WTC11 (cell line): Measurements from ENCODE around the gene PPARD. TPM values are rescaled to one million over a fixed set of nuclear protein-coding genes. Genes with fewer than 3 reads are reported as not detected.

Source experiments
- ATAC-seq: fragments of 200-7000 bp; cut with Tn5 transposase; 2 replicates; pipeline ENCODE4 v1.10.0; 2021; ENCODE audit warnings: mild to moderate bottlenecking, moderate library complexity
- CTCF ChIA-PET: fragments of 300-600 bp; sonication (Branson Sonifier 250); formaldehyde crosslinking; loops from one replicate; lab custom pipeline; 2021; ENCODE audit warnings: antibody characterized with exemption; lab: Charles Lee
- POLR2A ChIA-PET: fragments of 350-600 bp; sonication (Branson Sonifier 250); formaldehyde crosslinking; loops from one replicate; lab custom pipeline; 2021; ENCODE audit warnings: antibody characterized with exemption; lab: Charles Lee
- DNase-seq: peaks from one replicate; pipeline ENCODE4 v3.0.0; 2021; ENCODE audit warnings: low spot score
- H3K27ac Mint-ChIP-seq: 2 replicates; pipeline ENCODE4 v1.8.0; 2021; ENCODE audit warnings: mixed read lengths
- H3K27me3 Mint-ChIP-seq: 2 replicates; pipeline ENCODE4 v1.8.0; 2021; ENCODE audit warnings: low read depth, mild to moderate bottlenecking, moderate library complexity, mixed read lengths
- H3K36me3 Mint-ChIP-seq: 2 replicates; pipeline ENCODE4 v1.8.0; 2021; ENCODE audit warnings: mixed read lengths
- H3K4me1 Mint-ChIP-seq: 2 replicates; pipeline ENCODE4 v1.8.0; 2022; ENCODE audit warnings: mixed read lengths
- H3K4me3 Mint-ChIP-seq: 2 replicates; pipeline ENCODE4 v1.8.0; 2021; ENCODE audit warnings: mild to moderate bottlenecking, moderate library complexity, mixed read lengths
- H3K9me3 Mint-ChIP-seq: 2 replicates; pipeline ENCODE4 v1.8.0; 2021; ENCODE audit warnings: mixed read lengths
- CBFB ChIP-seq: sonication (generic); formaldehyde crosslinking; IDR thresholded peaks from 2 replicates; pipeline ENCODE4 v1.8.1; 2022; ENCODE audit warnings: mild to moderate bottlenecking, low read depth, missing genetic modification reagents
- EMX1 ChIP-seq: fragments of 250-450 bp; sonication (Bioruptor Pico); IDR thresholded peaks from 2 replicates; pipeline ENCODE4 v1.8.0; 2021; ENCODE audit warnings: mild to moderate bottlenecking
- ESRRA ChIP-seq: sonication (generic); formaldehyde crosslinking; IDR thresholded peaks from 2 replicates; pipeline ENCODE4 v1.8.1; 2022; ENCODE audit warnings: mild to moderate bottlenecking, missing genetic modification reagents, borderline replicate concordance
- FOXK1 ChIP-seq: sonication (generic); formaldehyde crosslinking; IDR thresholded peaks from 2 replicates; pipeline ENCODE4 v1.8.0; 2022; ENCODE audit warnings: mild to moderate bottlenecking, moderate library complexity, missing genetic modification reagents
- FOXP1 ChIP-seq: sonication (generic); formaldehyde crosslinking; IDR thresholded peaks from 2 replicates; pipeline ENCODE4 v1.8.0; 2022; ENCODE audit warnings: missing genetic modification reagents, mild to moderate bottlenecking, moderate library complexity, borderline replicate concordance
- GTF2I ChIP-seq: fragments of 250-450 bp; sonication (Bioruptor Pico); conservative IDR thresholded peaks from 2 replicates; pipeline ENCODE4 v1.4.0; 2021; ENCODE audit warnings: mild to moderate bottlenecking
- PRRX2 ChIP-seq: fragments of 250-450 bp; sonication (Bioruptor Pico); IDR thresholded peaks from 2 replicates; pipeline ENCODE4 v1.8.0; 2021; ENCODE audit warnings: mild to moderate bottlenecking
- RORB ChIP-seq: fragments of 250-450 bp; sonication (Bioruptor Pico); IDR thresholded peaks from 2 replicates; pipeline ENCODE4 v1.9.0; 2021; ENCODE audit warnings: mild to moderate bottlenecking
- SMAD4 ChIP-seq: sonication (generic); formaldehyde crosslinking; IDR thresholded peaks from 2 replicates; pipeline ENCODE4 v1.8.0; 2022; ENCODE audit warnings: mild to moderate bottlenecking, missing genetic modification reagents
- TCF7 ChIP-seq: sonication (generic); formaldehyde crosslinking; IDR thresholded peaks from 2 replicates; pipeline ENCODE4 v1.8.0; 2022; ENCODE audit warnings: mild to moderate bottlenecking, low read depth, missing genetic modification reagents, moderate library complexity
- TP53 ChIP-seq: sonication (generic); formaldehyde crosslinking; IDR thresholded peaks from 2 replicates; pipeline ENCODE4 v1.8.1; 2023; ENCODE audit warnings: mild to moderate bottlenecking, missing genetic modification reagents
- ZNF219 ChIP-seq: sonication (generic); formaldehyde crosslinking; IDR thresholded peaks from 2 replicates; pipeline ENCODE4 v1.8.0; 2023; ENCODE audit warnings: missing genetic modification reagents, mild to moderate bottlenecking, borderline replicate concordance
- ZNF263 ChIP-seq: sonication (generic); formaldehyde crosslinking; IDR thresholded peaks from 2 replicates; pipeline ENCODE4 v1.8.1; 2022; ENCODE audit warnings: low read depth, mild to moderate bottlenecking, moderate library complexity, missing genetic modification reagents
- ZNF416 ChIP-seq: fragments of 250-450 bp; sonication (Bioruptor Pico); IDR thresholded peaks from 2 replicates; pipeline ENCODE4 v1.9.0; 2021; ENCODE audit warnings: mild to moderate bottlenecking, inconsistent platforms
- total RNA-seq: library from RNA; stranded (reverse); gene quantifications from 3 replicates; pipeline ENCODE4 v1.2.3, GENCODE V29; 2021
- TF ChIP-seq, protein P1 (sequence below): sonication (generic); formaldehyde crosslinking; IDR thresholded peaks from 2 replicates; pipeline ENCODE4 v1.8.1; 2023; ENCODE audit warnings: mild to moderate bottlenecking, missing genetic modification reagents, moderate library complexity
- TF ChIP-seq, protein P2 (sequence below): fragments of 250-450 bp; sonication (Bioruptor Pico); IDR thresholded peaks from 2 replicates; pipeline ENCODE4 v1.9.0; 2021; ENCODE audit warnings: mild to moderate bottlenecking
- TF ChIP-seq, protein P3 (sequence below): fragments of 250-450 bp; sonication (Bioruptor Pico); IDR thresholded peaks from 2 replicates; pipeline ENCODE4 v1.9.0; 2021; ENCODE audit warnings: mild to moderate bottlenecking, borderline replicate concordance
- TF ChIP-seq, protein P4 (sequence below): fragments of 250-450 bp; sonication (Bioruptor Pico); IDR thresholded peaks from 2 replicates; pipeline ENCODE4 v1.8.0; 2021; ENCODE audit warnings: mild to moderate bottlenecking
- TF ChIP-seq, protein P5 (sequence below): sonication (generic); formaldehyde crosslinking; IDR thresholded peaks from 2 replicates; pipeline ENCODE4 v1.8.1; 2022; ENCODE audit warnings: missing genetic modification reagents, borderline replicate concordance
- TF ChIP-seq, protein P6 (sequence below): sonication (generic); formaldehyde crosslinking; IDR thresholded peaks from 2 replicates; pipeline ENCODE4 v1.8.1; 2022; ENCODE audit warnings: low read depth, mild to moderate bottlenecking, moderate library complexity, missing genetic modification reagents, borderline replicate concordance
- TF ChIP-seq, protein P7 (sequence below): sonication (generic); formaldehyde crosslinking; IDR thresholded peaks from 2 replicates; pipeline ENCODE4 v1.8.1; 2023; ENCODE audit warnings: mild to moderate bottlenecking, missing genetic modification reagents
- TF ChIP-seq, protein P8 (sequence below): fragments of 250-450 bp; sonication (Bioruptor Pico); IDR thresholded peaks from 2 replicates; pipeline ENCODE4 v1.9.0; 2021; ENCODE audit warnings: mild to moderate bottlenecking

Gene PPARD
- total RNA-seq, 1 experiment from 2014 or later, result 14.7 TPM

DNA sequence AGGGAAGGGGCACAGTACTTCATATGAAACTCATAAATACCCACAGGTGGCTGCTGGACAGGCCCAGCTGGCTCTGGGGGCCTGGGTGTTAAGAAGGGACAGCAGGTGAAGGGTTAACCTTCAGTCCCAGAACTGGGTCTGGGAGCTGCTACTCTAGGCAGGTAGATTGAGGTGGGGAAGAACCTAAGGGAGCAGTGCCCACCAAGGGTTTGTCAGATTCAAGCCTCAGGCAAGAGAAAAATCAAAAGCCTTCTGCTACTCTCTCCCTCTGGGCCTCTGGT is 131.4 kb downstream of the PPARD start:
- Mint-ChIP-seq H3K36me3 (peaks cover 58% of the 10 kb centered on the region), H3K4me1 (peaks cover 46% of the 10 kb centered on the region), H3K9me3 (no peaks in the 10 kb centered on the region), H3K27ac (peak overlapping the region; percentile 68; the same call in 1 of the 2 replicates), H3K4me3 (no peak overlapping the region), H3K27me3 (peaks cover 5% of the 10 kb centered on the region)
- DNase-seq (no peak), ATAC-seq (peak; percentile 2)
- POLR2A ChIA-PET, result interaction anchor here (0.5 to 7.9 kb wide), 12 partner anchors 8 to 255 kb away, joined by 3 to 54 read pairs (median 5); partner anchors contain the start of gene TEAD3
- CTCF ChIA-PET, result interaction anchor here (0.6 to 1.5 kb wide), 6 partner anchors 12 to 262 kb away, joined by 3 to 9 read pairs (median 4); no protein-coding TSS in a partner anchor
- TF ChIP-seq FOXP1 (CRISPR knock-in tag), result no peak
- TF ChIP-seq ZNF416 (CRISPR knock-in tag), result peak; percentile 88
- TF ChIP-seq ZNF219, result no peak
- TF ChIP-seq, protein P1, sequence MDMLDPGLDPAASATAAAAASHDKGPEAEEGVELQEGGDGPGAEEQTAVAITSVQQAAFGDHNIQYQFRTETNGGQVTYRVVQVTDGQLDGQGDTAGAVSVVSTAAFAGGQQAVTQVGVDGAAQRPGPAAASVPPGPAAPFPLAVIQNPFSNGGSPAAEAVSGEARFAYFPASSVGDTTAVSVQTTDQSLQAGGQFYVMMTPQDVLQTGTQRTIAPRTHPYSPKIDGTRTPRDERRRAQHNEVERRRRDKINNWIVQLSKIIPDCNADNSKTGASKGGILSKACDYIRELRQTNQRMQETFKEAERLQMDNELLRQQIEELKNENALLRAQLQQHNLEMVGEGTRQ (CRISPR knock-in tag), result no peak
- no peak for TF ChIP-seq CBFB (CRISPR knock-in tag)
- TF ChIP-seq, protein P2, sequence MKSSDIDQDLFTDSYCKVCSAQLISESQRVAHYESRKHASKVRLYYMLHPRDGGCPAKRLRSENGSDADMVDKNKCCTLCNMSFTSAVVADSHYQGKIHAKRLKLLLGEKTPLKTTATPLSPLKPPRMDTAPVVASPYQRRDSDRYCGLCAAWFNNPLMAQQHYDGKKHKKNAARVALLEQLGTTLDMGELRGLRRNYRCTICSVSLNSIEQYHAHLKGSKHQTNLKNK (CRISPR knock-in tag), result peak; percentile 76; the same call in 1 of the 2 replicates
- no peak for TF ChIP-seq RORB (CRISPR knock-in tag)
- no peak for TF ChIP-seq SMAD4
- no peak for TF ChIP-seq TP53
- TF ChIP-seq PRRX2, result no peak
- TF ChIP-seq TCF7 (CRISPR knock-in tag), result no peak
- peak; percentile 81; the same call in 1 of the 2 replicates for TF ChIP-seq EMX1 (CRISPR knock-in tag)
- TF ChIP-seq, protein P3, sequence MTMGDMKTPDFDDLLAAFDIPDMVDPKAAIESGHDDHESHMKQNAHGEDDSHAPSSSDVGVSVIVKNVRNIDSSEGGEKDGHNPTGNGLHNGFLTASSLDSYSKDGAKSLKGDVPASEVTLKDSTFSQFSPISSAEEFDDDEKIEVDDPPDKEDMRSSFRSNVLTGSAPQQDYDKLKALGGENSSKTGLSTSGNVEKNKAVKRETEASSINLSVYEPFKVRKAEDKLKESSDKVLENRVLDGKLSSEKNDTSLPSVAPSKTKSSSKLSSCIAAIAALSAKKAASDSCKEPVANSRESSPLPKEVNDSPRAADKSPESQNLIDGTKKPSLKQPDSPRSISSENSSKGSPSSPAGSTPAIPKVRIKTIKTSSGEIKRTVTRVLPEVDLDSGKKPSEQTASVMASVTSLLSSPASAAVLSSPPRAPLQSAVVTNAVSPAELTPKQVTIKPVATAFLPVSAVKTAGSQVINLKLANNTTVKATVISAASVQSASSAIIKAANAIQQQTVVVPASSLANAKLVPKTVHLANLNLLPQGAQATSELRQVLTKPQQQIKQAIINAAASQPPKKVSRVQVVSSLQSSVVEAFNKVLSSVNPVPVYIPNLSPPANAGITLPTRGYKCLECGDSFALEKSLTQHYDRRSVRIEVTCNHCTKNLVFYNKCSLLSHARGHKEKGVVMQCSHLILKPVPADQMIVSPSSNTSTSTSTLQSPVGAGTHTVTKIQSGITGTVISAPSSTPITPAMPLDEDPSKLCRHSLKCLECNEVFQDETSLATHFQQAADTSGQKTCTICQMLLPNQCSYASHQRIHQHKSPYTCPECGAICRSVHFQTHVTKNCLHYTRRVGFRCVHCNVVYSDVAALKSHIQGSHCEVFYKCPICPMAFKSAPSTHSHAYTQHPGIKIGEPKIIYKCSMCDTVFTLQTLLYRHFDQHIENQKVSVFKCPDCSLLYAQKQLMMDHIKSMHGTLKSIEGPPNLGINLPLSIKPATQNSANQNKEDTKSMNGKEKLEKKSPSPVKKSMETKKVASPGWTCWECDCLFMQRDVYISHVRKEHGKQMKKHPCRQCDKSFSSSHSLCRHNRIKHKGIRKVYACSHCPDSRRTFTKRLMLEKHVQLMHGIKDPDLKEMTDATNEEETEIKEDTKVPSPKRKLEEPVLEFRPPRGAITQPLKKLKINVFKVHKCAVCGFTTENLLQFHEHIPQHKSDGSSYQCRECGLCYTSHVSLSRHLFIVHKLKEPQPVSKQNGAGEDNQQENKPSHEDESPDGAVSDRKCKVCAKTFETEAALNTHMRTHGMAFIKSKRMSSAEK (CRISPR knock-in tag), result peak; percentile 66; the same call in 1 of the 2 replicates
- no peak for TF ChIP-seq FOXK1 (CRISPR knock-in tag)
- TF ChIP-seq, protein P4, sequence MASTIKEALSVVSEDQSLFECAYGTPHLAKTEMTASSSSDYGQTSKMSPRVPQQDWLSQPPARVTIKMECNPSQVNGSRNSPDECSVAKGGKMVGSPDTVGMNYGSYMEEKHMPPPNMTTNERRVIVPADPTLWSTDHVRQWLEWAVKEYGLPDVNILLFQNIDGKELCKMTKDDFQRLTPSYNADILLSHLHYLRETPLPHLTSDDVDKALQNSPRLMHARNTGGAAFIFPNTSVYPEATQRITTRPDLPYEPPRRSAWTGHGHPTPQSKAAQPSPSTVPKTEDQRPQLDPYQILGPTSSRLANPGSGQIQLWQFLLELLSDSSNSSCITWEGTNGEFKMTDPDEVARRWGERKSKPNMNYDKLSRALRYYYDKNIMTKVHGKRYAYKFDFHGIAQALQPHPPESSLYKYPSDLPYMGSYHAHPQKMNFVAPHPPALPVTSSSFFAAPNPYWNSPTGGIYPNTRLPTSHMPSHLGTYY (CRISPR knock-in tag), result peak; percentile 56
- TF ChIP-seq GTF2I (CRISPR knock-in tag), result no peak
- no peak for TF ChIP-seq ZNF263
- TF ChIP-seq, protein P5, sequence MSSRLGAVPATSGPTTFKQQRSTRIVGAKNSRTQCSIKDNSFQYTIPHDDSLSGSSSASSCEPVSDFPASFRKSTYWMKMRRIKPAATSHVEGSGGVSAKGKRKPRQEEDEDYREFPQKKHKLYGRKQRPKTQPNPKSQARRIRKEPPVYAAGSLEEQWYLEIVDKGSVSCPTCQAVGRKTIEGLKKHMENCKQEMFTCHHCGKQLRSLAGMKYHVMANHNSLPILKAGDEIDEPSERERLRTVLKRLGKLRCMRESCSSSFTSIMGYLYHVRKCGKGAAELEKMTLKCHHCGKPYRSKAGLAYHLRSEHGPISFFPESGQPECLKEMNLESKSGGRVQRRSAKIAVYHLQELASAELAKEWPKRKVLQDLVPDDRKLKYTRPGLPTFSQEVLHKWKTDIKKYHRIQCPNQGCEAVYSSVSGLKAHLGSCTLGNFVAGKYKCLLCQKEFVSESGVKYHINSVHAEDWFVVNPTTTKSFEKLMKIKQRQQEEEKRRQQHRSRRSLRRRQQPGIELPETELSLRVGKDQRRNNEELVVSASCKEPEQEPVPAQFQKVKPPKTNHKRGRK, result no peak
- TF ChIP-seq, protein P6, sequence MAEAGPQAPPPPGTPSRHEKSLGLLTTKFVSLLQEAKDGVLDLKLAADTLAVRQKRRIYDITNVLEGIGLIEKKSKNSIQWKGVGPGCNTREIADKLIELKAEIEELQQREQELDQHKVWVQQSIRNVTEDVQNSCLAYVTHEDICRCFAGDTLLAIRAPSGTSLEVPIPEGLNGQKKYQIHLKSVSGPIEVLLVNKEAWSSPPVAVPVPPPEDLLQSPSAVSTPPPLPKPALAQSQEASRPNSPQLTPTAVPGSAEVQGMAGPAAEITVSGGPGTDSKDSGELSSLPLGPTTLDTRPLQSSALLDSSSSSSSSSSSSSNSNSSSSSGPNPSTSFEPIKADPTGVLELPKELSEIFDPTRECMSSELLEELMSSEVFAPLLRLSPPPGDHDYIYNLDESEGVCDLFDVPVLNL (CRISPR knock-in tag), result no peak
- TF ChIP-seq, protein P7, sequence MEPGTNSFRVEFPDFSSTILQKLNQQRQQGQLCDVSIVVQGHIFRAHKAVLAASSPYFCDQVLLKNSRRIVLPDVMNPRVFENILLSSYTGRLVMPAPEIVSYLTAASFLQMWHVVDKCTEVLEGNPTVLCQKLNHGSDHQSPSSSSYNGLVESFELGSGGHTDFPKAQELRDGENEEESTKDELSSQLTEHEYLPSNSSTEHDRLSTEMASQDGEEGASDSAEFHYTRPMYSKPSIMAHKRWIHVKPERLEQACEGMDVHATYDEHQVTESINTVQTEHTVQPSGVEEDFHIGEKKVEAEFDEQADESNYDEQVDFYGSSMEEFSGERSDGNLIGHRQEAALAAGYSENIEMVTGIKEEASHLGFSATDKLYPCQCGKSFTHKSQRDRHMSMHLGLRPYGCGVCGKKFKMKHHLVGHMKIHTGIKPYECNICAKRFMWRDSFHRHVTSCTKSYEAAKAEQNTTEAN (CRISPR knock-in tag), result no peak
- TF ChIP-seq ESRRA, result no peak
- TF ChIP-seq, protein P8, sequence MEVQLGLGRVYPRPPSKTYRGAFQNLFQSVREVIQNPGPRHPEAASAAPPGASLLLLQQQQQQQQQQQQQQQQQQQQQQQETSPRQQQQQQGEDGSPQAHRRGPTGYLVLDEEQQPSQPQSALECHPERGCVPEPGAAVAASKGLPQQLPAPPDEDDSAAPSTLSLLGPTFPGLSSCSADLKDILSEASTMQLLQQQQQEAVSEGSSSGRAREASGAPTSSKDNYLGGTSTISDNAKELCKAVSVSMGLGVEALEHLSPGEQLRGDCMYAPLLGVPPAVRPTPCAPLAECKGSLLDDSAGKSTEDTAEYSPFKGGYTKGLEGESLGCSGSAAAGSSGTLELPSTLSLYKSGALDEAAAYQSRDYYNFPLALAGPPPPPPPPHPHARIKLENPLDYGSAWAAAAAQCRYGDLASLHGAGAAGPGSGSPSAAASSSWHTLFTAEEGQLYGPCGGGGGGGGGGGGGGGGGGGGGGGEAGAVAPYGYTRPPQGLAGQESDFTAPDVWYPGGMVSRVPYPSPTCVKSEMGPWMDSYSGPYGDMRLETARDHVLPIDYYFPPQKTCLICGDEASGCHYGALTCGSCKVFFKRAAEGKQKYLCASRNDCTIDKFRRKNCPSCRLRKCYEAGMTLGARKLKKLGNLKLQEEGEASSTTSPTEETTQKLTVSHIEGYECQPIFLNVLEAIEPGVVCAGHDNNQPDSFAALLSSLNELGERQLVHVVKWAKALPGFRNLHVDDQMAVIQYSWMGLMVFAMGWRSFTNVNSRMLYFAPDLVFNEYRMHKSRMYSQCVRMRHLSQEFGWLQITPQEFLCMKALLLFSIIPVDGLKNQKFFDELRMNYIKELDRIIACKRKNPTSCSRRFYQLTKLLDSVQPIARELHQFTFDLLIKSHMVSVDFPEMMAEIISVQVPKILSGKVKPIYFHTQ, result peak; percentile 59; the same call in 1 of the 2 replicates
